Measurements from ENCODE around the gene PTTG1IP.

GRCh38 chr21:44801468-44802395 is 71.8 kb downstream of the PTTG1IP start, which contains the start of gene UBE2G2:
- no peak for TF ChIP-seq RAD51 (IDR thresholded peaks at IDR 0.05)
- TF ChIP-seq, protein P1, sequence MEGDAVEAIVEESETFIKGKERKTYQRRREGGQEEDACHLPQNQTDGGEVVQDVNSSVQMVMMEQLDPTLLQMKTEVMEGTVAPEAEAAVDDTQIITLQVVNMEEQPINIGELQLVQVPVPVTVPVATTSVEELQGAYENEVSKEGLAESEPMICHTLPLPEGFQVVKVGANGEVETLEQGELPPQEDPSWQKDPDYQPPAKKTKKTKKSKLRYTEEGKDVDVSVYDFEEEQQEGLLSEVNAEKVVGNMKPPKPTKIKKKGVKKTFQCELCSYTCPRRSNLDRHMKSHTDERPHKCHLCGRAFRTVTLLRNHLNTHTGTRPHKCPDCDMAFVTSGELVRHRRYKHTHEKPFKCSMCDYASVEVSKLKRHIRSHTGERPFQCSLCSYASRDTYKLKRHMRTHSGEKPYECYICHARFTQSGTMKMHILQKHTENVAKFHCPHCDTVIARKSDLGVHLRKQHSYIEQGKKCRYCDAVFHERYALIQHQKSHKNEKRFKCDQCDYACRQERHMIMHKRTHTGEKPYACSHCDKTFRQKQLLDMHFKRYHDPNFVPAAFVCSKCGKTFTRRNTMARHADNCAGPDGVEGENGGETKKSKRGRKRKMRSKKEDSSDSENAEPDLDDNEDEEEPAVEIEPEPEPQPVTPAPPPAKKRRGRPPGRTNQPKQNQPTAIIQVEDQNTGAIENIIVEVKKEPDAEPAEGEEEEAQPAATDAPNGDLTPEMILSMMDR (IDR thresholded peaks at IDR 0.05 in 2 of 3, conservative IDR thresholded peaks at IDR 0.05 in 1 of 3; ENCODE audit: control insufficient read depth in 2 of 3, extremely low read depth in 1 of 3, insufficient read depth in 1 of 3, low read depth in 3 of 3, low read length in 3 of 3): no peak
- TF ChIP-seq ZNF687 (IDR thresholded peaks at IDR 0.05): peak; percentile 96
- TF ChIP-seq, protein P2, sequence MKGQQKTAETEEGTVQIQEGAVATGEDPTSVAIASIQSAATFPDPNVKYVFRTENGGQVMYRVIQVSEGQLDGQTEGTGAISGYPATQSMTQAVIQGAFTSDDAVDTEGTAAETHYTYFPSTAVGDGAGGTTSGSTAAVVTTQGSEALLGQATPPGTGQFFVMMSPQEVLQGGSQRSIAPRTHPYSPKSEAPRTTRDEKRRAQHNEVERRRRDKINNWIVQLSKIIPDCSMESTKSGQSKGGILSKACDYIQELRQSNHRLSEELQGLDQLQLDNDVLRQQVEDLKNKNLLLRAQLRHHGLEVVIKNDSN (IDR thresholded peaks at IDR 0.05; ENCODE audit: borderline replicate concordance, extremely low read length, insufficient read depth, low read depth, low read length): no peak
- no peak; the same call in 1 of the 2 replicates for TF ChIP-seq ZNF24 (IDR thresholded peaks at IDR 0.05)
- peak; percentile 99 for TF ChIP-seq NR2C1 (IDR thresholded peaks at IDR 0.05)
- TF ChIP-seq, protein P3, sequence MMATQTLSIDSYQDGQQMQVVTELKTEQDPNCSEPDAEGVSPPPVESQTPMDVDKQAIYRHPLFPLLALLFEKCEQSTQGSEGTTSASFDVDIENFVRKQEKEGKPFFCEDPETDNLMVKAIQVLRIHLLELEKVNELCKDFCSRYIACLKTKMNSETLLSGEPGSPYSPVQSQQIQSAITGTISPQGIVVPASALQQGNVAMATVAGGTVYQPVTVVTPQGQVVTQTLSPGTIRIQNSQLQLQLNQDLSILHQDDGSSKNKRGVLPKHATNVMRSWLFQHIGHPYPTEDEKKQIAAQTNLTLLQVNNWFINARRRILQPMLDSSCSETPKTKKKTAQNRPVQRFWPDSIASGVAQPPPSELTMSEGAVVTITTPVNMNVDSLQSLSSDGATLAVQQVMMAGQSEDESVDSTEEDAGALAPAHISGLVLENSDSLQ (IDR thresholded peaks at IDR 0.05): peak; percentile 24; the same call in 1 of the 2 replicates
